Ovary (tissue), 3 donors: ENCODE measurements around the gene BTBD9.

Experiments
- CTCF ChIP-seq, 3 donors: fragments of 450-650 bp in 2 of 3; fragments of 200-600 bp in 1 of 3; IDR thresholded peaks; one replicate each; pipeline versions ENCODE4 v1.5.1 to v1.8.0; 2016 to 2022; ENCODE audit warnings: antibody characterized with exemption in 3 of 3, mild to moderate bottlenecking in 1 of 3
- POLR2A ChIP-seq: fragments of 450-650 bp; IDR thresholded peaks from one replicate; pipeline ENCODE4 v1.6.1; 2017; ENCODE audit warnings: antibody characterized with exemption, mild to moderate bottlenecking, moderate library complexity
- donor health status: DM: no; HTN: no; CAD: no.

DNA sequence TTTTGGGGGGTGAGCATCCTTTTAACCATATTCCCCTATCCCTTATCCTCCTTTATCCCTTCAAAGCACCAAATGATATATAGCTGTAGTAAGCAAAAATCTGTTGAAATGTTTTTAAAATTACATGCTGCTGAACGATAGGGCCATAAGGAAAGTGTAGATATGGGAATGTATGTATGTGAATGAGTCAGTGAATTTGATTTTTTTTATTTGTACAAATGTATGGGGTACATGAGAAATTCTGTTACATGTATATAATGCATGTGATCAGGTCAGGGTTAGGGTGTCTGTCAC is 493.0 kb downstream of the BTBD9 start:
- TF ChIP-seq CTCF (IDR thresholded peaks at IDR 0.05) = no peak
- no peak for TF ChIP-seq POLR2A
